HG02840 (cell line): ENCODE measurements around the gene FAM174C.

Experiments used
- ATAC-seq: cut with Tn5 transposase; IDR thresholded peaks from one replicate; pipeline ENCODE4 v1.9.1; 2021; ENCODE audit warnings: mild to moderate bottlenecking, moderate library complexity, moderate number of reproducible peaks; ENCODE audit not compliant: unreplicated experiment, low FRiP score

Gene FAM174C

DNA sequence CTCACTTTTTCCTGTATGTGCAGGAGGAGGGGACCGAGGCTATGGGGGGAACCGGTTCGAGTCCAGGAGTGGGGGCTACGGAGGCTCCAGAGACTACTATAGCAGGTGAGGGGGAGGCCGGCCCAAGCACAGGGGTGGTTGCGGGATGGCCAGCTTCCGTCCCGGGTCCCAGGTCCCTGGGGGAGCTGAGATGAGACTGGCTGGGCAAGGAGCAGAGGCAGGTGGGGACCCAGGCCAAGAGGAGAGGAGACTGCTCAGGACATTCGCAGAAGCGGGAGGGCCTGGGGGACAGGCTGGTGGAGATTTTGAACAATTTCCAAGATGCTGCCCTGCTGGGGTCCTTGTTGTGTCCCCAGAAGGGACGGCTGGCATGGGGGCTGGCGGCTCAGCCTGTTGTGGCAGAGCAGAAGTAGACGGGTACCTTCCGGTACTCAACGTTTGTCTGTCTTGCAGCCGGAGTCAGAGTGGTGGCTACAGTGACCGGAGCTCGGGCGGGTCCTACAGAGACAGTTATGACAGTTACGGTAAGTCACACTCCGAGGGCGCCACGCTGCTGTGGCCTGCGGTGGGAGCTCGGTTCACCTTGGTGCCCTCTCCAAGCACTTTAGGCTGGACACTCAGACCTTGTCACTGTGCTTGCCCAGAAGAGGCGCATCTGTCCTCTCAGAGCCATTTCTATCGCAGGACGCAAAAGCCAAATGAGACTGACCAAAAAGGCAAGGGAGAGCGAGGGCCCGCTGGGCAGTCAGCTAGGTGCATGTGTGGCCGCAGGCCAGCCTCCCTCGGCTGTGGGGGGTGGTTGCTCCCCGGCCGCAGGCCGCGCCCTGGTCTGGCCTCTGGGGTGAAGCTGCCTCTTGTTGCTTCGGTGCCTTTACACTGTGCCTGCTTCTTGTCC lies 3.6 kb upstream of the FAM174C start:
- no peak for ATAC-seq

DNA sequence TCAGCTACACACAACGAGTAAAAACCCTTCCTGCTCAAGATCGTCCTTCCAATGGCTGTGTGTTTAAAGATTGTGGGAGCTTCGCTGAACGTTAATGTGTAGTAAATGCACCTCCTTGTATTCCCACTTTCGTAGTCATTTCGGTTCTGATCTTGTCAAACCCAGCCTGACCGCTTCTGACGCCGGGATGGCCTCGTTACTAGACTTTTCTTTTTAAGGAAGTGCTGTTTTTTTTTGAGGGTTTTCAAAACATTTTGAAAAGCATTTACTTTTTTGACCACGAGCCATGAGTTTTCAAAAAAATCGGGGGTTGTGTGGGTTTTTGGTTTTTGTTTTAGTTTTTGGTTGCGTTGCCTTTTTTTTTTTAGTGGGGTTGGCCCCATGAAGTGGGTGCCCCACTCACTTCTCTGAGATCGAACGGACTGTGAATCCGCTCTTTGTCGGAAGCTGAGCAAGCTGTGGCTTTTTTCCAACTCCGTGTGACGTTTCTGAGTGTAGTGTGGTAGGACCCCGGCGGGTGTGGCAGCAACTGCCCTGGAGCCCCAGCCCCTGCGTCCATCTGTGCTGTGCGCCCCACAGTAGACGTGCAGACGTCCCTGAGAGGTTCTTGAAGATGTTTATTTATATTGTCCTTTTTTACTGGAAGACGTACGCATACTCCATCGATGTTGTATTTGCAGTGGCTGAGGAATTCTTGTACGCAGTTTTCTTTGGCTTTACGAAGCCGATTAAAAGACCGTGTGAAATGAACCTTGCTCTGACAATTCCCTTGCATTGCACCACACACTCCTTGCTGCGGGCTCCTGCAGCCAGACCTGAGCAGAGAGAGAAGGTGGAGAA lies 2.7 kb upstream of the FAM174C start:
- ATAC-seq = no peak

DNA sequence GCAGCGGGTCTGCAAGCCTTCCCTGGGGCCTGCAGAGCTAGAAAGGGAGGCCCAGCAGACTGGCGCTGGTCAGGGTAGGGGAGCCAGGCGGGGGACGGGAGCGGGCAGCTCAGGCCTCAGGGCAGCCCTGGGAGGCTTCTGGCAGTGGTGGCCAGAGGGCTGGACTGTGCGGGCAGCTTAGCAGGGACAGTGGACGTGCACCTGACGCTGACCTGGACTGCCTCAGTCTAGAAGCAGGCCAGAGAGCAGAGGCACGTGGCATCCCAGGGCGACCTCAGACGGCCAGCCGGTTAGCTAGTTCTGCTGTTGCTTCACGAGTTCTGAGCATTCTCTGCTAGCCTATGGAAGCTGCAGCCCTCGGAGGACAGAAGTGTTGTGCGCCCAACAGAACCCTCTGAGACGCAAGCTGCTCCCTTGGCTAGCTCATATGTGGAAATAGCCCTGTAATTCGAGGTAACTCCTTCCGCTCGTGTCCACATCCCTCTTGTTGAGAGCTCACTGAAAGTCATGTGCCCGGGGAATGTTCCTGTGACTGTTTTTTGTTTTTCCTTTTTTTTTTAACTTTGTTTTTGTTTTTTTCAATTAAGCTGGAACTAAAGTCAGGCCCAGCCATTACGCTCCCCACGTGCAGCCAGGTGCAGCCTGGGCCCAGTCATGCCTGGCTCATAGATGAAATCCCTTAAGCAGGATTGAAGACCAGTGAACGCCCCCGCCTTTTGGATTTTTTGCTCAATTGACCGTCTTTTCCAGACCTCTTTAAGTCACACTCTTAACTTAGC lies 1.9 kb upstream of the FAM174C start:
- ATAC-seq = no peak

DNA sequence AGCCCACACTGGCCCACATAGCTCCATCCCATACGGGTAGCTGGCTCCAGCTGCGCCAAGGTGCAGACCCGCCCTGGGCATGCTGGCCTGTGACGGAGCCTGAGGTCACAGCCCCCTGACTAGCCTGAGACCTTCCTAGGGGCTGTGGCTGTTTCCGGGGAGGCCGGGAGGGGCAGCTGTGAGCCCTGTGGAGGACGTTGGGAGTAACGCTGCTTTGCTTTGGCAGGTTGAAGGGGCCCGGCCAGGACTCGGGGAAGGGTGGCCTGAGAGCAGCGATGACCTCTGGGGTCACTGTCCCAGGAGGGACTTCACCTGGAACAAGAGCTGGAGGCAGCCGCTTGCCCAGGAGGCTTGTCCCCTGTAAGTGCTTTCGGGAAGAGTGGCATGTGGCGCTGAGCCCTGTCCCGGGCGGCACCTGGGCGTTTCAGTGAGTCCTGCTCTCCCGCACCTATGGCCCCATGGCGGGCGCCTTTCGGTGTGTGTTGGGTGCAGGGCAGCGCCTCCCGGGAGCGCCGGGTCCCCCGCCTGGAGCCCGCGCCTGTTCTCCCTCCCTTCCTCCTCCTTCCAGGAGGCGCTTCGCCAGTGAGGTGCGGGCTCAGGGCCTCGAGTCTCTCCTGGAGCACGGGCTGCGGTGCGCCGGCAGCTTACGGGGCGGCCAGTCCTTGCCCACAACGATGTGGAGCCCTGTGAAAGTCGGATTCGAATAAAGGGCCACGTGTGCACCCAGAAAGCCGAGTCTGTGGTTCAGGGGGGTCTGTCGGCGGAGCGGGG lies 1.1 kb upstream of the FAM174C start:
- ATAC-seq = no peak

DNA sequence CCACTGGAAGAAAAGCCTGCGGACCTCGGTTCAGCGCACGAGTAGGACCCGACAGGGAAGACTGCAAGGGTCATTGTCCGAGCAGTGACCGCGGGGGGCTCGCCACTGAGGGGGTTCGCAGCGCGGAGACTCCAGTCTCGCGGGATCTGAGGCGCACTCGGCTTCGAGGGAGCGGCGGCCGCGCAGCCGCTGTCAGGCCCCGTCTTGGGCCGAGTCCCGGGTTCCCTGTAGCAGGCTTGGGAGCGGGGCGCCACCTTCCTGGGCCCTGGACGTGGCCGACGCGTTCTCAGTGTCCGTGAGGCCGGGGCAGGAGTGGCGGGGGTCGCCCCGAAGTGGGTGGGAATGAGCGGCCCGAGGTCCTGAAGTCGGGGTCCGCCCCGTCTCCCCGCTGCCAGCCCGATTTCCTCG lies 474 bp upstream of the FAM174C start:
- ATAC-seq = no peak

DNA sequence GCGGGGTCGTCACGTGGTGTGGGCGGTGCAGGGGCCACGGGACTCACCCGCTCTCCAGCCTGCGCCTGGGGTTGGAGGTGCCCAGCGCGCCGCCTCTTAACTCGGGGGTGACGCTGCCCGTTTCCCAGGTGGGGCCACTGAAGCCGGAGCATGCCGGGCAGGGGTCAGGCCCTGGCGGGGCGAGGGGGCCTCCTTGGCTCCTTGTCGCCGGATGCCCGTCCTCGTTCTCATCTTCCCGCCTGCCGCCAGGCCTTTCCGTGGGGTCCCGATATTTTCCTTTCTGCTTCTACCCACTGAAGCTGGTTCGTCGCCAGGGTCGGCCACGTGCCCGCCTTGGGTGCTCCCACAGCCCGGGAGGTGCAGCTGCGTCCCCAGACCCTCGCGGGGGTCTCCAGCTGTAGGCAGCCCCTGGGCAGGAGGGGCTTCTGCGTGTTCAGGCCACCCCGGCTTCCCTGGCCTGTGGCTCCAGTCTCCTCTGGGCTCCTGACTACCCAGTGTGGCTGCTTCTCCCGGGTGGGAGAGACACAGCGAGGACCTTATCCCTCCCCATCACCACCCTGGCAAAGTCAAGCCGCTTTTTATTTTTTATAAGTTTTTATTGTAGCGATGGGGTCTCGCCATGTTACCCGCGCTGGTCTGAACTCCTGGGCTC lies 772 bp downstream of the FAM174C start:
- peak; percentile 0 for ATAC-seq

DNA sequence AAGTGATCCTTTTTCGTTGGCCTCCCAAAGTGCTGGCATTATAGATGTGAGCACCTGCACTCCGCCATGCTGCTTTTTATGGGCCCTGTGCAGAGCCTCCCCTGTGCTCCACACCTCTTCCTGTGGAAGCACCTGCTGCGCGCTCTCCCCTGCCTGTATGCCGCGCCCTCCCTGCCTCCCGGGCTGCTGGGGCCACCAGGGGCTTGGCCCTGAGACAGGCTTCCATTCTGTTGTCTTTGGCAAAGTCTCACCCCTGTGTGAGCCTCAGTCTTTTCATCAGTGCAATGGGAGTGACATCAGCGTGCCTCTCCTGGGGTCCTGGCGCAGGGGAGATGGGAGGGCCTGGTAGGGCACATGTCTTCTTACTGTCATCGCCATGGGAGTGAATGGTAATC lies 1.3 kb downstream of the FAM174C start:
- no peak for ATAC-seq

DNA sequence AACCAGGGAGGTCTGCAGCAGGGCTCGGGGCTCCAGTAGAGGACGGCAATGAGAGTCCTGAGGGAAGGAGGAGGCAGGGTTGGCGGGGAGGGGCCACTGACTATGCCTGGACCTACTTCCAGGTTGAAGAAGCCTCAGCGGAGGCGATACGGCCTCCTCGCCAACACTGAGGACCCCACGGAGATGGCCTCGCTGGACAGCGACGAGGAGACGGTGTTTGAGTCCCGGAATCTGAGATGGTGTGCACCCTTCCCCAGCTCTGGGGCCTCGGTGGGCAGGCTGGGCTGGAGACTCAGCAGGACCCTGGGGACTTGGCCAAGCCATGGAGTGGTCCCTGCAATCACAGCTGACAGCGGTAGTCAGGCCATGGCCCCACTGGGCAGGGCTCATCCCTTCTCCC lies 1.7 kb downstream of the FAM174C start:
- no peak for ATAC-seq

DNA sequence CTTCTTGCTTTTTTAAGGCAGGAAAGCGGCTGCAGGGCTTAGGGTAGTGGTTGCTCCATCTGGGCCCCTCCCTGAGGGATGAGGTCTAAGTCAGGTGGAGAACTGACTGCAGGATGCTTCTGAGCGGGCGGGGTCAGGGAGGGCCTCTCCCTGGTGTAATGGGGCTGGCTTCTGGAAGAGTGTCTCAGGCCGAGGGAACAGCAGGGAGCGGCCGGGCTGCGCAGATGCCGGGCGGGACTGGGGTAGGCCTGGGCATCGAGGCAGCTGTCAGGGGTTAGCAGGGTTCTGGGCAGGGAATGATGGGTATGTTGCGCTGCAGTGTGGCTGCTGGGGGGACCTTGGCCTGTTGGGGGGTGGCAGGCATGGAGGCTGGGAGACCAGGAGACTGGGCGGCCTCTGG lies 2.7 kb downstream of the FAM174C start:
- ATAC-seq = no peak

DNA sequence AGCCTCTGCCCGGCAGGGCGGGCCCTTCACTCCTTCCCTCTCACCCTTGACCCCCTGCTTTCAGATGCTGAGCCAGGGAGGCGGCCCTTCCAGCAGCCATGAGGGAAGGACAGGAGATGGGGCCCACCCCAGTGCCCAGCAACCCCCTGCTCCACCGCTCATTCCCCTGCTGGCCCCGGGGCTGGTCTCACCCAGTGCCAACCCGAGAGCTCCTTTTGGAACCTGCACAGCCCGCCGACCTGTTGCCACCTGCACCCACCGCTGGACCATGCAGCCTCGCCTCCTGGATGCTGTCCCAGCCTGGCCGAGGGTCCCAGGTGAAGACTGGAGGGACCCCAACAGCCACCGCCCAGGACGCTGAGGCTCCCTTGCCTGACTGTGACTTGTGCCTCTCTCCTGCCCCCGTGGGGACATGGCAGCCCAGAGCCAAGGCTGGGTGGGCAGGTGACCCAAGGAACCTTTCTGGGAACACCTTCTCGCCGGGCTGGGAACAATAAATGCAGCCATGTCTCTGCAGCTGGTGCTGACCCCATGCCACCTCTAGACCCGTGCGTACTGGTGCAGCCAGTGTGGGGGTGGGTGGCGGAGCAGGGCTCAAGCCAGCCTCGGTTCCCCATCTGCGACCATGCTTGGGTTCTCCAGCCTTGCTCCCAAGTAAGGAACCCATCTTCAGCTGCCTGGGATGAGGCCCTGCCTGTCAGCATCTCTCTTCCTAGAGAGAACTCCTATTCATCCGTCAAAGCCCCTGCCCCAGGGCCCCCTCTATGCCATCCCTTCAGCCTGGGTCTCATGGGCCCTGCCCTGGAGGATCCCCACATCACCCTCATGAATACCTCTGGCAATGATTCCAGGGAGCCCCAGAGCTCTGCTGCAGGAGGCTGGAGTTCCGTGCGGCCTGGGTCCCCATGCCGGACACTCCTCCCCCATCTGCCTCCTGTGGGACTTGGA lies 3.7 kb downstream of the FAM174C start:
- ATAC-seq = no peak

DNA sequence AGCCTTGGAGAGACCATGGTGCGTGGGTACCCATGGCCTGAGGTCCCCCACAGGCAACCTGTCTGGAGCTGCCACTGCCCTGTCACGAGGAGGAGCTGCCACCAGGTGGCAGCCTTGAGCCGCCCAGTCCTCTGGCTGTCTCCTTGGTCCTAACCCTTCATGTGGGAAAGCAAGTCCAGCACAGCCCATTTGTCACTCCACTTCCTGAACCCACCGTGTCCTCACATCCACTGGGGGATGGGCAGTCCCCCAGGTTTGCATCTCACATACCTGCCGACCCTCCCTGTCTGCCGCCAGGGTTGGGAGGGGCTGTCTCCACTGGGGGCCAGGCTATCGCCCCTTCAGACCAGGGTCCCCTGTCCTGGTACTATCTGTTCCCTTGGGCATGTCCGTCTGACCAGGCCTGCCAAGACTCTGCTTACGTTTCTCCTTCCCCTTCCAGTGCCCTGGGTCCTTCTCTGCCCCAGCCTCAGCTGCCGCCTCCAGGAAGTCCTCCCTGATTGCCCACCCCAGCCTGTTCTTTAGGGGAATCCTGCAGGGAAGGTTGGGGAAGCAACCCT lies 4.5 kb downstream of the FAM174C start:
- ATAC-seq = no peak

DNA sequence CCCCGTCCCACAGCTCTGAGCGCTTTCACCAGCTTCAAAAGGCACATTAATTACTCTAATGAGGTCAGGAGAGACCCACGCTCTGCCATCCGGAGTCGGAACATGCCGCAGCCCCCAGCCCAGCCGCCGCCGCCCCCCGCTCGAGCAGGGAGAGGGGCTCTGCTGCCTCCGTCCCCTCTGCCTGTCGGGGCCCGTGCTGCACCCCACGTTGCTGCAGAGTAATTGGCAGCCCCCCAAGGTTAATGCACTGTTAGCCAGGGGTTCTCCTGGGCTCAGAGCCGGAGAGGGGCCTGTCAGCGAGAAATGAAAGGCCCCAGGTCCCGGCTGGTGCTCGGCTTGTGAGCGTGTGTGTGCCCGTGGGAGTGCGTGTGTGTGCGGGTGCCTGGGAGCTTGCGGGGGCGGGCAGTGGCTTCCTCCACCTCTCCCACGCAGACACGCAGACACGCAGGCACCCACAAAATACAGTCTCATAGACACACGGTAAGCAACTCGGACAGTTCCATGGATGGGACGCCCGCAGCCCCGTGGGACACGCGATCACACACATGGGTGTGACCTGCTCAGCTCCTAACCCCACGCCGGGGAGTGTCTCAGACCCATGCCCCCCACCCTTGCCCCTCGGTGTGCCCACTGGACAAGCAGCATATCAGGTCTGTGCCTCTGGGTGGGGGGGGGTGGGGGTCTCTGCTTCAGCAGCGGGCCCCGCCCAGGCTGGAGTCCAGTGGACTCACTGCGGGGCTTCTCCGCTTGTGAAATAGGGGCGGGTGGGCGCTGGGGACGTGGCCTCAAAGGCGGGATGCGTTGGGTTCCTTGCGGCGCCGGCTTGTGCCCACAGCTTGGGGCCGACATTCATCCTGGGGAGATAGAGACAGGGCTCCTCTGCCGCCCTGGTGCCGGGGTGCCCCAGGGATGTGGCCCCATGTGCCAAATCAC lies 5.6 kb downstream of the FAM174C start:
- ATAC-seq = no peak

DNA sequence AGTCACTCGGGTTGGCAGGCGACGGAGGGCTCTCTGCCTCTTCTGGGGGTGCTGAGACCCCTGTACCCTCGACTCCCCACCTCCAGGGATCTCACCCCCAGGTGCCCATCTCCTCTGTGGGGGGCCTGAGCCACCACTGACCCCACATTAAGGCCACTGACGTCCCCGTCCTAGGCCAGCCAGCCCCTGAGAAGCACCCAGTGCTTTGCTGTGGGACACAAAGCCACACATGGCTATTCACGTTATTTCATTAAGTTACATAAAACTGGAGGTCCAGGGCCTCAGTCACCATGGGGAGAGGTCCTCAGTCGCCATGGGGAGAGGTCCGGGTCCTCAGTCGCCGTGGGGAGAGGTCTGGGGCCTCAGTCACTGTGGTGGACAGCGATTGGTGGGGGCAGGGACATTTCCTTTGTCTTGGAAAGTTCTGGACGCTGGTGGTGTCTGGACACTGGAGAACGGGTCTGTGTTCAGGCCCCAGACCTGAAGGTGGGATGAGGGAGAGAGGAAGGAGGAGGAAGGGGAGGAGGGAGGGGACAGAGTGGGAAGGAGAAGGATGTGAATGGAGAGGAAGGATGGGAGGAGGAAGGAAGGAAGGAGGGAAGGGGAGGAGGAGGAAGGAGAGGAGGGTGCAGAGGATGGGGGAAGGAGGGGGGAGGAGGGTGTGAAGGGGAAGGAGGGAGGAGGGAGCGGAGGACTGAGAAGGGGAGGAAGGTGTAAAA lies 6.4 kb downstream of the FAM174C start:
- ATAC-seq = no peak

DNA sequence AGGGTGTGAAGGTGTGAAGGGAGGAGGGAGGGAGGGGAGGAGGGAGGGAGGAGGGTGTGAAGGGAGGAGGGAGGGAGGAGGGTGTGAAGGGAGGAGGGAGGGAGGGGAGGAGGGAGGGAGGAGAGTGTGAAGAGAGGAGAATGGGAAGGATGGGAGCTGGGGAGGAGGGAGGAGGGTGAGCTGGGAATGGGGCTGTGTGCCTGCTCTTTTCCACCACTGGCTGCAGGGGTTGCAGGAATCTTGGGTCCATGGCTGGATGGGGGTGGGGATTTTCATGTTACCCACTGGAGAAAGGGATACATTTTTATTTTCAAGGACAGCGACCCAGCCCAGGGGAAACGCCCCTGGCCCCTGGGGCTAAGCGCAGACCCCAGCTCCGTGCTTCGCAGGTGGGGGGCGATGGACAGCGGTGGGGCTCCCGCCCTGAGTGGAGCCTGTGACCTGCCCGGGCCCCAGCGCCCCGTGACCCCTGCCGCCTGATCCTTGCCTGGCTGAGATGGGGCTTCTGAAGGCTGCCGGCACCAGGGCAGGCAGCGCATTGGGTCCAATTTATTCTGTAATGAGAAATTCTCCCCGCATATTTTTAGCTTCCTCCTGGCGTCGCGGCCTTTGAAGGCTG lies 7.4 kb downstream of the FAM174C start:
- ATAC-seq = no peak

DNA sequence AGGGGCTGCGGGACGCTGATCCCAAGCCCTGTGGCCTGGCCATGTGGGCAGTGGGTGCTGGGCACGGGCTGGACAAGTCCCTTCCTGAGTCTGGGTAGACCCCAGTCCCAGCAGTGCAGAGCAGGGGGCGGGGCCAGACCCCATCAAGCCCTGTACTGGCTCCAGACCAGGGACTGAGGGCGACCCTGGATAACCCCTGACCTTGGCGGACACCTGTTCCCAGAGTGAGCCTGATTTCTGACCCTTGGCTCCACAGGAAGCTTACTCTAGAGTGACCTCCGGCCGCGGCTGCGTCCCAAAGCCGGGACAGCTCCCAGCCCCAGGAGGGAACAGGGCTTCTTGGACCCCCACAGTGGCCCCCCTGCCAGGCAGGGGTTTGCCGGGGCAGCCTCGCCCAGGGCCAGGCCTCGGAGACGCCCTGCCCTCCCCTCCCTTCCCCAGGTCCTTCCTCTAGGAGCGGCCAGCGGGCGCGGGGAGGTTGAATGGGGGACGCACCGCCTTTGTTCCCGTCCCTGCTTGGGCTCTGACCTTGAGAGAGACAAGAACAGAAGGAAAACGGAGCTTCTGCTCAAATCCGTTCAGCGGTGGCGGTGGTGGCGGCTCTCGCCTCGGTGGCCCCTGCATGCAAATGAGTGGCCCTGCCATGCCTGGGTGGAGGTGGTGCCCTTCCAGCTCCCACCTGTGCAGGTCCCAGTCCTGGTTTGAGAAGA lies 8.0 kb downstream of the FAM174C start:
- no peak for ATAC-seq

DNA sequence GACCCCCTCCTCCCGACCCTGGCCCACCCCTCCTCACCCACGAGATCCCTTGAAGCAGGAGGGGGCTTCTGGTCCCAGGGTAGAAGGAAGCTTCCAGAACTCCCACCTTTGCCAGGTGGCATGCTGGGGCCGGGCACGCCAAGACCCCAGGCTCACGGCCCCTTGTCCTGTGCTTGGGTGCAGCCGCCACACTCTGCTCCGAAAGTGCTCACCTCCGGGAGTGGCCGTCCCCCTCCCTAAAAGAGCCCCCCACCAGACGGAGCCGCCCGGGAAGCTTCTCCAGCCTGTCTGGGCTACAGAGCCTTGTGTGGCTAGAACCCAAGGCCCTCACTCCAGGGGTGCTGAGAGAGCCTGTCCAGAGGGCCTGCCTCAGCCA lies 8.6 kb downstream of the FAM174C start:
- ATAC-seq = no peak
